ENCODE data around the gene TRAPPC3.

The TRAPPC3 gene

DNA sequence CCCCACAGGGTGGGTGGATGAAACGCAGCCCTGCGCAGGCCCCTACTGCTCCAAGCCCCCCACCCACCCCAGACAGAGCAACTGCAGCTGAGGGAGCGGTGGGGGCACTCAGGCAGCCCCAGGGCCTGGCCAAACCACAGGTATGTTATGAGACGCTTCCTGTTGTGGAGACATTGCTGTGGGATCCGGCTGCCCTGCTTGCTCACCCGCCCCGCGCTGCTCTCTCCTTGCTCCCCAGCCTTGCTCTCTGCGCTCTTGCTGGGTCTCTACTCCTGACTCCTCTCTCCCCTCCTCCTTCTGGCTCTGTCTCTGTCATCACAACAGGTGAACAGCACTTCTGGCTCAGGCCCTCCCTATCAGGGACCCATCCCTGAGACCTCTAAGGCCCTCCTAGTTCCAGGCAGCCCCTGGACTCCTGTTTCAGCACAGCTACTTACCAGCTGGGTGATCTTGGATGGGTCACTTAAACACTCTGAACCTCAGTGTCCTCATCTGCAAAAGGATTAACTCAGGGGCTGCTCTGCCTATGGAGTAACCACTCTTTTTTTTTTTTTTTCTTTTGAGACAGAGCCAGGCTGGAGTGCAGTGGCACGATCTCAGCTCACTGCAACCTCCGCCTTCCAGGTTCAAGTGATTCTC lies 40.1 kb downstream of the TRAPPC3 start:
- H3K9me3 ChIP-seq (ENCODE audit: control insufficient read depth, insufficient read depth, low read depth, low read length): no peaks in the 10 kb centered on the region
- no peaks in the 10 kb centered on the region for H3K4me1 ChIP-seq (ENCODE audit: control insufficient read depth, insufficient read depth, low read length)
- H3K4me3 ChIP-seq (ENCODE audit: low read depth, low read length): no peak overlapping the region
- TF ChIP-seq SCRT2 (tag by site-specific recombination; IDR thresholded peaks at IDR 0.05) (peak; percentile 40; the same call in 1 of the 2 replicates), KLF8 (tag by site-specific recombination; IDR thresholded peaks at IDR 0.05) (no peak), ZNF169 (tag by site-specific recombination; IDR thresholded peaks at IDR 0.05) (no peak), WT1 (tag by site-specific recombination; IDR thresholded peaks at IDR 0.05) (no peak), ZNF626 (tag by site-specific recombination; IDR thresholded peaks at IDR 0.05) (no peak), TCF7L2 (IDR thresholded peaks at IDR 0.05; ENCODE audit: borderline replicate concordance, low read depth, low read length) (no peak), ZNF311 (tag by site-specific recombination; IDR thresholded peaks at IDR 0.05; ENCODE audit: borderline replicate concordance) (no peak), ZNF19 (tag by site-specific recombination; IDR thresholded peaks at IDR 0.05; ENCODE audit: low read depth) (no peak)
- no peaks in the 10 kb centered on the region for H3K36me3 ChIP-seq (ENCODE audit: control insufficient read depth in 2 of 2, insufficient read depth in 1 of 2, low read length in 2 of 2)
- CTCF ChIA-PET: interaction anchor here (0.5 to 4.6 kb wide), 7 partner anchors 13 to 179 kb away, joined by 3 to 38 read pairs (median 5); partner anchors contain the start of gene TRAPPC3
- H3K27ac ChIP-seq (ENCODE audit: extremely low read depth, low read depth, low read length): no peak overlapping the region
- POLR2A ChIA-PET: interaction anchor here (0.6 kb wide), 1 partner anchor 179 kb away, joined by 3 read pairs; no protein-coding TSS in a partner anchor

DNA sequence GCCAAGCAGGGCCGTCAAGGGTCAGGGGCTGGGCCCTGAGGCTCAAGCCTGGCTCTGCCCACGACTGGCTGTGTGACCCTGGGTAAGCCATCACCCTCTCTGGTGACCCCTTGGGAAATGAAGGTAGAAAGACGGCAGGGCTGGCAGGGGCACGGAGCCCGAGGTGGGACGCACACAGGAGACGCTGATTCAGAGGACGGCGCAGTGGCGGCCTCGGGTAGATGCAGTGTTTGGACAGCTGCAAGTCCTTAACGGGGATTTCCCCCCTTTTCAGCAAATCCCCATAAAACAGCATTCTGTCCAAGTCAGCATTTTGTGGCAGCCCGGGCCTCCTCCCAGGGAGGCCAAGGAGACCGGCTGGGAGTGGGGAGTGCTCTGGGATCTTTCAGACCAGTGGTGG lies 41.0 kb downstream of the TRAPPC3 start:
- no peak overlapping the region for H3K27ac ChIP-seq (ENCODE audit: extremely low read depth, low read depth, low read length)
- no peaks in the 10 kb centered on the region for H3K9me3 ChIP-seq (ENCODE audit: control insufficient read depth, insufficient read depth, low read depth, low read length)
- TF ChIP-seq ZNF239 (tag by site-specific recombination; IDR thresholded peaks at IDR 0.05) (no peak), ZNF112 (tag by site-specific recombination; IDR thresholded peaks at IDR 0.05) (no peak), ZNF768 (tag by site-specific recombination; IDR thresholded peaks at IDR 0.05) (peak; percentile 82), HOXD13 (CRISPR knock-in tag; IDR thresholded peaks at IDR 0.05; ENCODE audit: borderline replicate concordance) (no peak), ZNF23 (tag by site-specific recombination; IDR thresholded peaks at IDR 0.05; ENCODE audit: borderline replicate concordance) (no peak)
- TF ChIP-seq, protein P1, sequence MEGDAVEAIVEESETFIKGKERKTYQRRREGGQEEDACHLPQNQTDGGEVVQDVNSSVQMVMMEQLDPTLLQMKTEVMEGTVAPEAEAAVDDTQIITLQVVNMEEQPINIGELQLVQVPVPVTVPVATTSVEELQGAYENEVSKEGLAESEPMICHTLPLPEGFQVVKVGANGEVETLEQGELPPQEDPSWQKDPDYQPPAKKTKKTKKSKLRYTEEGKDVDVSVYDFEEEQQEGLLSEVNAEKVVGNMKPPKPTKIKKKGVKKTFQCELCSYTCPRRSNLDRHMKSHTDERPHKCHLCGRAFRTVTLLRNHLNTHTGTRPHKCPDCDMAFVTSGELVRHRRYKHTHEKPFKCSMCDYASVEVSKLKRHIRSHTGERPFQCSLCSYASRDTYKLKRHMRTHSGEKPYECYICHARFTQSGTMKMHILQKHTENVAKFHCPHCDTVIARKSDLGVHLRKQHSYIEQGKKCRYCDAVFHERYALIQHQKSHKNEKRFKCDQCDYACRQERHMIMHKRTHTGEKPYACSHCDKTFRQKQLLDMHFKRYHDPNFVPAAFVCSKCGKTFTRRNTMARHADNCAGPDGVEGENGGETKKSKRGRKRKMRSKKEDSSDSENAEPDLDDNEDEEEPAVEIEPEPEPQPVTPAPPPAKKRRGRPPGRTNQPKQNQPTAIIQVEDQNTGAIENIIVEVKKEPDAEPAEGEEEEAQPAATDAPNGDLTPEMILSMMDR (tag by site-specific recombination; IDR thresholded peaks at IDR 0.05): no peak
- TF ChIP-seq, protein P2, sequence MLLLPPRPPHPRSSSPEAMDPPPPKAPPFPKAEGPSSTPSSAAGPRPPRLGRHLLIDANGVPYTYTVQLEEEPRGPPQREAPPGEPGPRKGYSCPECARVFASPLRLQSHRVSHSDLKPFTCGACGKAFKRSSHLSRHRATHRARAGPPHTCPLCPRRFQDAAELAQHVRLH (tag by site-specific recombination; IDR thresholded peaks at IDR 0.05): no peak
- H3K36me3 ChIP-seq (ENCODE audit: control insufficient read depth in 2 of 2, insufficient read depth in 1 of 2, low read length in 2 of 2): no peaks in the 10 kb centered on the region
- H3K4me3 ChIP-seq (ENCODE audit: low read depth, low read length): no peak overlapping the region
- no peaks in the 10 kb centered on the region for H3K4me1 ChIP-seq (ENCODE audit: control insufficient read depth, insufficient read depth, low read length)
- ChIA-PET CTCF (interaction anchor here (1.6 to 4.6 kb wide), 2 partner anchors 26 to 41 kb away, joined by 5 to 38 read pairs; partner anchors contain the start of gene TRAPPC3), POLR2A (no interaction called here)

DNA sequence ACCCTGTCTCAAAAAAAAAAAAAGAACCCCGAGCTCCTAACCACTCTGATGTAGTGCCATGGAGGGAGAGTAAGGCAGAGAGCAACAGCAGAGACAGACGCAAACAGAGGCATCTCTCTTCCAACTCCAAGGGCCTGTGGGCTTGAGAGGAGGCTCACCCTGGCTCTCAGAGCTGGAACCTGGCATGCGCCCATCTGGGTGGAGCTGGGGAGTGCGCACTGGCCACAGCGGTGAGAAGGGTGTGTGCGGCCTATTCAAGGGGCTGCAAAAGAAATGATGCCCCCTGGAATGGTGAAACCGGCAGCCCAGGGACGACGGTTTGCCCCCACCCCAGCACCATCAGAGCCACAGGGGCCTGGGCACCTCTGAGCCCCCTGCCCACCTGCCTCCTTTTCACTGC lies 41.9 kb downstream of the TRAPPC3 start:
- Histone ChIP-seq H3K4me1 (ENCODE audit: control insufficient read depth, insufficient read depth, low read length) (no peaks in the 10 kb centered on the region), H3K27ac (ENCODE audit: extremely low read depth, low read depth, low read length) (no peak overlapping the region), H3K9me3 (ENCODE audit: control insufficient read depth, insufficient read depth, low read depth, low read length) (no peaks in the 10 kb centered on the region), H3K36me3 (ENCODE audit: control insufficient read depth in 2 of 2, insufficient read depth in 1 of 2, low read length in 2 of 2) (no peaks in the 10 kb centered on the region), H3K4me3 (ENCODE audit: low read depth, low read length) (no peak overlapping the region)
- CTCF ChIA-PET: interaction anchor here (1.3 kb wide), 1 partner anchor 81 kb away, joined by 8 read pairs; no protein-coding TSS in a partner anchor
- POLR2A ChIA-PET: interaction anchor here (0.8 kb wide), 1 partner anchor 27 kb away, joined by 3 read pairs; no protein-coding TSS in a partner anchor
- TF ChIP-seq, protein P3, sequence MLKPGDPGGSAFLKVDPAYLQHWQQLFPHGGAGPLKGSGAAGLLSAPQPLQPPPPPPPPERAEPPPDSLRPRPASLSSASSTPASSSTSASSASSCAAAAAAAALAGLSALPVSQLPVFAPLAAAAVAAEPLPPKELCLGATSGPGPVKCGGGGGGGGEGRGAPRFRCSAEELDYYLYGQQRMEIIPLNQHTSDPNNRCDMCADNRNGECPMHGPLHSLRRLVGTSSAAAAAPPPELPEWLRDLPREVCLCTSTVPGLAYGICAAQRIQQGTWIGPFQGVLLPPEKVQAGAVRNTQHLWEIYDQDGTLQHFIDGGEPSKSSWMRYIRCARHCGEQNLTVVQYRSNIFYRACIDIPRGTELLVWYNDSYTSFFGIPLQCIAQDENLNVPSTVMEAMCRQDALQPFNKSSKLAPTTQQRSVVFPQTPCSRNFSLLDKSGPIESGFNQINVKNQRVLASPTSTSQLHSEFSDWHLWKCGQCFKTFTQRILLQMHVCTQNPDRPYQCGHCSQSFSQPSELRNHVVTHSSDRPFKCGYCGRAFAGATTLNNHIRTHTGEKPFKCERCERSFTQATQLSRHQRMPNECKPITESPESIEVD (tag by site-specific recombination; IDR thresholded peaks at IDR 0.05): no peak
- TF ChIP-seq ZNF664 (tag by site-specific recombination; IDR thresholded peaks at IDR 0.05) (no peak), ZIC2 (tag by site-specific recombination; IDR thresholded peaks at IDR 0.05) (no peak)
- TF ChIP-seq, protein P4, sequence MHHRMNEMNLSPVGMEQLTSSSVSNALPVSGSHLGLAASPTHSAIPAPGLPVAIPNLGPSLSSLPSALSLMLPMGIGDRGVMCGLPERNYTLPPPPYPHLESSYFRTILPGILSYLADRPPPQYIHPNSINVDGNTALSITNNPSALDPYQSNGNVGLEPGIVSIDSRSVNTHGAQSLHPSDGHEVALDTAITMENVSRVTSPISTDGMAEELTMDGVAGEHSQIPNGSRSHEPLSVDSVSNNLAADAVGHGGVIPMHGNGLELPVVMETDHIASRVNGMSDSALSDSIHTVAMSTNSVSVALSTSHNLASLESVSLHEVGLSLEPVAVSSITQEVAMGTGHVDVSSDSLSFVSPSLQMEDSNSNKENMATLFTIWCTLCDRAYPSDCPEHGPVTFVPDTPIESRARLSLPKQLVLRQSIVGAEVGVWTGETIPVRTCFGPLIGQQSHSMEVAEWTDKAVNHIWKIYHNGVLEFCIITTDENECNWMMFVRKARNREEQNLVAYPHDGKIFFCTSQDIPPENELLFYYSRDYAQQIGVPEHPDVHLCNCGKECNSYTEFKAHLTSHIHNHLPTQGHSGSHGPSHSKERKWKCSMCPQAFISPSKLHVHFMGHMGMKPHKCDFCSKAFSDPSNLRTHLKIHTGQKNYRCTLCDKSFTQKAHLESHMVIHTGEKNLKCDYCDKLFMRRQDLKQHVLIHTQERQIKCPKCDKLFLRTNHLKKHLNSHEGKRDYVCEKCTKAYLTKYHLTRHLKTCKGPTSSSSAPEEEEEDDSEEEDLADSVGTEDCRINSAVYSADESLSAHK (tag by site-specific recombination; IDR thresholded peaks at IDR 0.05): no peak
